ENCODE results near the gene KDM4C.

GRCh38 chr9:6928863-6929262, 171.1 kb downstream of the KDM4C start:
- TF ChIP-seq ELF1 (IDR thresholded peaks at IDR 0.05; ENCODE audit: borderline replicate concordance, low read depth) (no peak), ZBTB33 (IDR thresholded peaks at IDR 0.05; ENCODE audit: extremely low read depth, insufficient replicate concordance, low read length) (no peak)
